H1 (cell line): ENCODE measurements around the gene PSMB5. TPM values are rescaled to one million over a fixed set of nuclear protein-coding genes. Genes with fewer than 3 reads are reported as not detected.
A peak's percentile ranks its signal among the peaks of the same experiment; 100 is the strongest.

ENCODE experiments used
- CTCF ChIA-PET: fragments of 300-600 bp; sonication (Branson Sonifier 250); formaldehyde crosslinking; loops from one replicate; lab custom pipeline; 2021; ENCODE audit not compliant: partially characterized antibody; lab: Charles Lee
- POLR2A ChIA-PET: fragments of 300-600 bp; sonication (Branson Sonifier 250); formaldehyde crosslinking; loops from one replicate; lab custom pipeline; 2021; ENCODE audit warnings: inconsistent platforms; ENCODE audit not compliant: partially characterized antibody; lab: Charles Lee
- DNase-seq, 2 experiments: peaks; one replicate each; pipeline versions ENCODE4 v3.0.0 to v3.0.0-alpha.2; 2010 to 2022; ENCODE audit warnings: low spot score in 2 of 2, low read depth in 1 of 2, mixed read lengths in 1 of 2
- FAIRE-seq: peaks from 2 replicates; lab custom pipeline; 2011; peaks lifted over from hg19 to GRCh38; lab: Jason Lieb, UNC
- H2AFZ ChIP-seq: 2 replicates; pipeline ENCODE4 v1.8.1; 2012; ENCODE audit warnings: low read length, inconsistent platforms
- H2AK5ac ChIP-seq: 2 replicates; pipeline ENCODE4 v1.6.1; 2013; ENCODE audit warnings: low read depth, low read length
- H2BK120ac ChIP-seq: replicated peaks from 2 replicates; pipeline ENCODE3; 2013; ENCODE audit warnings: low read depth, low read length, inconsistent platforms
- H2BK12ac ChIP-seq: 2 replicates; pipeline ENCODE4 v1.6.1; 2013; ENCODE audit warnings: low read depth, low read length
- H2BK15ac ChIP-seq: 2 replicates; pipeline ENCODE4 v1.6.1; 2013; ENCODE audit warnings: low read length
- H2BK20ac ChIP-seq: 2 replicates; pipeline ENCODE4 v1.6.1; 2013; ENCODE audit warnings: low read length
- H2BK5ac ChIP-seq: 2 replicates; pipeline ENCODE4 v1.6.1; 2013; ENCODE audit warnings: low read depth, low read length
- H3K14ac ChIP-seq: 2 replicates; pipeline ENCODE4 v1.6.1; 2013; ENCODE audit warnings: inconsistent platforms; ENCODE audit not compliant: insufficient read length
- H3K18ac ChIP-seq: 2 replicates; pipeline ENCODE4 v1.6.1; 2013; ENCODE audit warnings: low read length; ENCODE audit errors: extremely low read depth
- H3K23ac ChIP-seq: 2 replicates; pipeline ENCODE4 v1.6.1; 2013; ENCODE audit warnings: inconsistent platforms; ENCODE audit not compliant: insufficient read length
- H3K23me2 ChIP-seq: 2 replicates; pipeline ENCODE4 v1.6.1; 2013; ENCODE audit warnings: low read depth, low read length
- H3K27ac ChIP-seq: 2 replicates; pipeline ENCODE4 v1.6.1; 2011; ENCODE audit warnings: low read depth, low read length, inconsistent platforms
- H3K27me3 ChIP-seq, 4 experiments: replicated peaks in 1 of 4; 1 replicate in 1 of 4; 2 replicates in 3 of 4; pipeline versions ENCODE4 v1.6.1 to v1.8.1; 2011 to 2013; ENCODE audit warnings: low read length in 3 of 4, mild to moderate bottlenecking in 3 of 4, inconsistent platforms in 2 of 4, mixed read lengths in 2 of 4, moderate library complexity in 1 of 4; ENCODE audit not compliant: control insufficient read depth in 3 of 4, insufficient read depth in 3 of 4; ENCODE audit errors: extremely low read depth in 1 of 4
- H3K36me3 ChIP-seq, 4 experiments: 2 replicates each; pipeline versions ENCODE4 v1.6.1 to v1.8.1; 2011 to 2013; ENCODE audit warnings: mild to moderate bottlenecking in 4 of 4, low read length in 3 of 4, moderate library complexity in 2 of 4, control low read depth in 1 of 4, inconsistent platforms in 1 of 4; ENCODE audit not compliant: insufficient read depth in 4 of 4, control insufficient read depth in 2 of 4
- H3K4ac ChIP-seq: replicated peaks from 2 replicates; pipeline ENCODE3; 2013; ENCODE audit warnings: low read length, low read depth, mixed read lengths, inconsistent platforms; ENCODE audit not compliant: insufficient read length
- H3K4me1 ChIP-seq, 4 experiments: replicated peaks in 1 of 4; 1 replicate in 1 of 4; 2 replicates in 3 of 4; pipeline versions ENCODE4 v1.6.1 to v1.8.1; 2011 to 2013; ENCODE audit warnings: low read length in 3 of 4, inconsistent platforms in 2 of 4, mixed read lengths in 1 of 4; ENCODE audit not compliant: insufficient read depth in 4 of 4, control insufficient read depth in 3 of 4
- H3K4me2 ChIP-seq, 2 experiments: 2 replicates each; pipeline versions ENCODE4 v1.6.1 to v1.8.1; 2011 to 2013; ENCODE audit warnings: low read depth in 2 of 2, low read length in 2 of 2, control low read depth in 1 of 2, inconsistent platforms in 1 of 2, mild to moderate bottlenecking in 1 of 2; ENCODE audit not compliant: insufficient read depth in 1 of 2
- H3K4me3 ChIP-seq, 4 experiments: fragments of 200-600, 300-600 bp in 1 of 4; sonication (generic), shearing (Covaris generic), sonication (Bioruptor Twin) in 1 of 4; 2 replicates each; pipeline versions ENCODE4 v1.5.1 to v1.8.1; 2011 to 2016; ENCODE audit warnings: low read length in 4 of 4, low read depth in 3 of 4, control low read depth in 2 of 4, inconsistent platforms in 2 of 4, mild to moderate bottlenecking in 2 of 4, mixed read lengths in 1 of 4, moderate library complexity in 1 of 4; ENCODE audit not compliant: insufficient read depth in 2 of 4; ENCODE audit errors: extremely low read depth in 1 of 4
- H3K56ac ChIP-seq: replicated peaks from 2 replicates; pipeline ENCODE3; 2013; ENCODE audit warnings: low read depth, mild to moderate bottlenecking, mixed read lengths, low read length, inconsistent platforms; ENCODE audit not compliant: insufficient read length
- H3K79me1 ChIP-seq: 2 replicates; pipeline ENCODE4 v1.6.1; 2013; ENCODE audit warnings: low read depth, low read length, control low read depth
- H3K79me2 ChIP-seq, 2 experiments: 2 replicates each; pipeline versions ENCODE4 v1.6.1 to v1.8.1; 2012 to 2013; ENCODE audit warnings: low read length in 2 of 2, mild to moderate bottlenecking in 2 of 2, inconsistent platforms in 1 of 2; ENCODE audit not compliant: insufficient read depth in 2 of 2, control insufficient read depth in 1 of 2
- H3K9ac ChIP-seq, 4 experiments: replicated peaks in 1 of 4; 1 replicate in 1 of 4; 2 replicates in 3 of 4; pipeline versions ENCODE4 v1.6.1 to v1.8.1; 2011 to 2013; ENCODE audit warnings: low read depth in 3 of 4, low read length in 3 of 4, control low read depth in 2 of 4, mild to moderate bottlenecking in 2 of 4, moderate library complexity in 2 of 4, inconsistent platforms in 1 of 4; ENCODE audit errors: extremely low read depth in 1 of 4
- H3K9me3 ChIP-seq, 2 experiments: 2 replicates each; pipeline versions ENCODE4 v1.6.1 to v1.8.1; 2012 to 2013; ENCODE audit warnings: mild to moderate bottlenecking in 2 of 2, moderate library complexity in 2 of 2, control low read depth in 1 of 2, inconsistent platforms in 1 of 2, low read depth in 1 of 2, low read length in 1 of 2, mixed read lengths in 1 of 2; ENCODE audit not compliant: insufficient read depth in 2 of 2
- H4K20me1 ChIP-seq, 2 experiments: replicated peaks in 1 of 2; 2 replicates each; pipeline versions ENCODE3 to v1.8.1; 2011 to 2013; ENCODE audit warnings: inconsistent platforms in 2 of 2, low read length in 2 of 2, mild to moderate bottlenecking in 1 of 2; ENCODE audit not compliant: insufficient read depth in 2 of 2, control insufficient read depth in 1 of 2
- H4K5ac ChIP-seq: 2 replicates; pipeline ENCODE4 v1.6.1; 2013; ENCODE audit warnings: low read length, low read depth, mixed read lengths, inconsistent platforms; ENCODE audit not compliant: insufficient read length
- H4K8ac ChIP-seq: 2 replicates; pipeline ENCODE4 v1.8.0; 2013; ENCODE audit warnings: mild to moderate bottlenecking, moderate library complexity, low read length, inconsistent platforms; ENCODE audit not compliant: insufficient read depth; ENCODE audit errors: extremely low read depth
- H4K91ac ChIP-seq: replicated peaks from 2 replicates; pipeline ENCODE3; 2013; ENCODE audit warnings: low read length, mixed read lengths, inconsistent platforms; ENCODE audit not compliant: insufficient read length
- POLR2A ChIP-seq, 2 experiments: IDR thresholded peaks; 1 replicate in 1 of 2; 2 replicates in 1 of 2; pipeline ENCODE4 v1.6.1; 2011; ENCODE audit warnings: low read depth in 2 of 2, low read length in 2 of 2, mild to moderate bottlenecking in 2 of 2; ENCODE audit errors: control extremely low read depth in 1 of 2
- POLR2AphosphoS5 ChIP-seq: IDR thresholded peaks from 2 replicates; pipeline ENCODE4 v1.6.1; 2011; ENCODE audit warnings: low read depth, low read length
- SUZ12 ChIP-seq: fragments of 200-600 bp; sonication (generic); IDR thresholded peaks from 2 replicates; pipeline ENCODE4 v1.6.1; 2012; ENCODE audit warnings: mild to moderate bottlenecking, inconsistent platforms, low read length, moderate library complexity, mixed read lengths
- WGBS, 2 experiments: shearing (Covaris generic) in 1 of 2; methylation state at CpG; one replicate each; pipeline versions ENCODE4 v1.1.6 to v1.1.7; 2013 to 2015; ENCODE audit warnings: low lambda C conversion rate in 2 of 2, mixed read lengths in 2 of 2, inconsistent platforms in 1 of 2, low coverage in 1 of 2, missing lambda C conversion rate in 1 of 2; ENCODE audit not compliant: insufficient replicate concordance in 2 of 2, insufficient coverage in 1 of 2, insufficient read length in 1 of 2; ENCODE audit errors: extremely low coverage in 1 of 2, missing lambda C conversion rate in 1 of 2; 5-methylcytosine and 5-hydroxymethylcytosine counted together
- polyA plus RNA-seq, 7 experiments: library from polyadenylated mRNA; depleted of rRNA in 3 of 7; stranded (reverse) in 5 of 7; unstranded in 2 of 7; fragments of >200 nt in 5 of 7; fragments of 200-250 nt in 2 of 7; gene quantifications; 1 replicate in 5 of 7; 2 replicates in 1 of 7; 4 replicates in 1 of 7; pipeline versions ENCODE4 v1.2.1 to v1.2.3, GENCODE V29; 2011 to 2013; ENCODE audit warnings: missing spikeins in 2 of 7, mixed read lengths in 2 of 7
- total RNA-seq: library from RNA; stranded (reverse); fragmentation: NEBNext Ultra II Directional; extraction: Animal tissue kit (Norgen Biotek cat#: 25700); gene quantifications from 2 replicates; pipeline ENCODE4 v1.2.1, GENCODE V29; 2021

The PSMB5 gene
- total and polyA plus RNA-seq, 2 of the 8 experiments (the other 6 are each of a cell fraction or from before 2014, with no cell fraction given), result 254 to 510 TPM

DNA sequence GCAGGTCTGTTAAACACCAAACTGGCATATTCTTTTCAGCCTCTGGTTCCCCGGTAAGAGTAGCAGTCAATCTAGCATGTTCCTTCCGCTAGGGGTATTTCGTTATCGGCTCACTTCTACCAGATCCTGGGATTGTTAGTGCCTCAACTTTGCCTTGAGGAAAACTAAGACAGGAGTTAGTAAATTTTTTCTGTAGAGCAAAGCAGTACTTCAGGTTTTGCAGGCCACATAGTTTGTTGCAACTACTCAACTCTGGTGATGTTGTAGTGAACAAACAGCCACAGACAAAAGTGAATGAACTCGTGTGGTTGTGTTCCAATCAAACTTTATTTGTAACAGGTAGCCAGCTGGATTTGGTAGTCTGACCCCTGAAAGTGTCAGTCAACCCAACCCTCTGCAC lies 28.9 kb upstream of the PSMB5 start:
- no peak overlapping the region for H2BK20ac ChIP-seq
- no peaks in the 10 kb centered on the region; the same call in 1 of the 2 replicates for H3K23me2 ChIP-seq
- H2BK5ac ChIP-seq, result no peak overlapping the region
- H2AFZ ChIP-seq, result no peak overlapping the region
- H3K9ac ChIP-seq, result no peak overlapping the region
- H2BK12ac ChIP-seq, result no peak overlapping the region
- H3K4me3 ChIP-seq, result no peak overlapping the region
- ChIA-PET POLR2A (interaction anchor here (0.8 to 1.1 kb wide), 4 partner anchors 8 to 460 kb away, joined by 3 to 7 read pairs (median 4); no protein-coding TSS in a partner anchor), CTCF (interaction anchor here (0.9 to 29.2 kb wide), 4 partner anchors 14 to 72 kb away, joined by 3 to 785 read pairs (median 16); partner anchors contain the start of genes AJUBA and PSMB11)
- no peak overlapping the region for H2AK5ac ChIP-seq
- no peak overlapping the region for H3K4me2 ChIP-seq
- H2BK15ac ChIP-seq, result no peak overlapping the region
- peaks cover 63 to 95% (median 83%) of the 10 kb centered on the region in 4 experiments for H3K36me3 ChIP-seq
- no peak overlapping the region for H3K23ac ChIP-seq
- no peak overlapping the region for H3K14ac ChIP-seq
- DNase-seq (no peak), FAIRE-seq (no peak)
- WGBS, 2 experiments, result 97% methylated on average over 5 of the region's 5 CpGs; no CpG with 5 or more reads in 1 of the 2 experiments
- peaks cover 23 to 24% of the 10 kb centered on the region in 2 experiments for H4K20me1 ChIP-seq
- no peak overlapping the region for H3K4ac ChIP-seq
- H3K18ac ChIP-seq, result no peak overlapping the region
- H3K27me3 ChIP-seq, result no peaks in the 10 kb centered on the region
- peaks cover 0 to 9% (median 2%) of the 10 kb centered on the region in 4 experiments; a peak in 4 of 7 replicates for H3K4me1 ChIP-seq
- no peak overlapping the region for H4K5ac ChIP-seq
- no peak overlapping the region for H4K91ac ChIP-seq
- no peak overlapping the region for H3K27ac ChIP-seq
- peaks cover 13 to 28% of the 10 kb centered on the region in 2 experiments; a peak in 3 of 4 replicates for H3K79me2 ChIP-seq
- H4K8ac ChIP-seq, result no peak overlapping the region
- TF ChIP-seq POLR2AphosphoS5 (peak; percentile 37; the same call in 1 of the 2 replicates), SUZ12 (no peak), POLR2A (IDR thresholded peaks at IDR 0.05; ENCODE audit: control extremely low read depth in 1 of 2, low read depth in 2 of 2, low read length in 2 of 2) (peak in 1 of 2 experiments; percentile 12; a peak in 1 of 3 replicates)
- H3K79me1 ChIP-seq, result peaks cover 5% of the 10 kb centered on the region
- H3K9me3 ChIP-seq, result no peaks in the 10 kb centered on the region
- H3K56ac ChIP-seq, result no peak overlapping the region
- no peak overlapping the region for H2BK120ac ChIP-seq
